Peyer's patch (tissue), 4 donors: ENCODE measurements around the gene BLID. TPM values are rescaled to one million over a fixed set of nuclear protein-coding genes. Genes with fewer than 3 reads are reported as not detected.

Experiments
- DNase-seq, 3 donors: peaks; one replicate each; pipeline ENCODE4 v3.0.0-alpha.2; 2017 to 2019
- H3K27ac ChIP-seq, 4 donors: fragments of 200-600 bp; sonication (generic); one replicate each; pipeline ENCODE4 v1.5.1; 2016 to 2019
- H3K27me3 ChIP-seq, 2 donors: fragments of 200-600 bp; sonication (generic); one replicate each; pipeline ENCODE4 v1.5.1; 2019
- H3K36me3 ChIP-seq, 3 donors: fragments of 200-600 bp; sonication (generic); one replicate each; pipeline ENCODE4 v1.5.1; 2016 to 2019
- H3K4me1 ChIP-seq, 4 donors: fragments of 200-600 bp; sonication (generic); one replicate each; pipeline ENCODE4 v1.5.1; 2016 to 2019
- H3K4me3 ChIP-seq, 4 donors: fragments of 200-600 bp; sonication (generic); 1 replicate in 3 of 4; 2 replicates in 1 of 4; pipeline ENCODE4 v1.5.1; 2016 to 2019; ENCODE audit warnings: mild to moderate bottlenecking in 1 of 4
- H3K9me3 ChIP-seq, 4 donors: fragments of 200-600 bp; sonication (generic); one replicate each; pipeline ENCODE4 v1.5.1; 2016 to 2019; ENCODE audit warnings: mild to moderate bottlenecking in 1 of 4
- POLR2A ChIP-seq, 2 donors: fragments of 450-650 bp; IDR thresholded peaks; one replicate each; pipeline ENCODE4 v1.5.1; 2017; ENCODE audit warnings: antibody characterized with exemption in 2 of 2, mild to moderate bottlenecking in 2 of 2, moderate library complexity in 2 of 2
- total RNA-seq, 4 donors: library from RNA; depleted of rRNA; stranded (reverse); fragments of >200 nt; gene quantifications; one replicate each; pipeline ENCODE4 v1.1.0, GENCODE V29; 2016
- TF ChIP-seq, protein P1 (sequence below), 6 experiments: fragments of 450-650 bp in 4 of 6; fragments of 200-600 bp in 2 of 6; sonication (generic) in 1 of 6; IDR thresholded peaks; one replicate each; pipeline ENCODE4 v1.5.1; 2017 to 2019; ENCODE audit warnings: antibody characterized with exemption in 6 of 6, mild to moderate bottlenecking in 3 of 6, moderate library complexity in 1 of 6

The BLID gene
- total RNA-seq, 4 donors from 2014 or later, result not detected

DNA sequence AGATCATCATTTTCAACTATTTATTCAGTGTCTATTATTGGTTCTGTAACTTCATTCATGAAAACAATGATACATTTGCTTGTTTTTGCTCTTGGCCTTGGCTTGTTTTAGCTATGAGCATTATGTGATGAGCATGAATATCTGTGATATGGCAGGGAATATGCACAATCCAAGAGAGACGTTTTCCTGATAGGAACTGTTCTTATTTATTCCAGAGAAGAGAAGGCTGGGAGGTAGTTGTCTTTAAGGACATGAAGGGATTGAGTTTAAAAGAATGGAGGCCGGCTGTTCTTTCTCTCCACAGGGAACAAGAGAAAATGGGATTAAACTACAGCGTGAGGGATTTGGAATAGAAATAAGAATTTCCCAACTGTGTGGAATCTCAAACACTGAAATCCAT is 30.3 kb downstream of the BLID start:
- DNase-seq, result no peak
- no peak for TF ChIP-seq POLR2A (IDR thresholded peaks at IDR 0.05)
- TF ChIP-seq, protein P1, sequence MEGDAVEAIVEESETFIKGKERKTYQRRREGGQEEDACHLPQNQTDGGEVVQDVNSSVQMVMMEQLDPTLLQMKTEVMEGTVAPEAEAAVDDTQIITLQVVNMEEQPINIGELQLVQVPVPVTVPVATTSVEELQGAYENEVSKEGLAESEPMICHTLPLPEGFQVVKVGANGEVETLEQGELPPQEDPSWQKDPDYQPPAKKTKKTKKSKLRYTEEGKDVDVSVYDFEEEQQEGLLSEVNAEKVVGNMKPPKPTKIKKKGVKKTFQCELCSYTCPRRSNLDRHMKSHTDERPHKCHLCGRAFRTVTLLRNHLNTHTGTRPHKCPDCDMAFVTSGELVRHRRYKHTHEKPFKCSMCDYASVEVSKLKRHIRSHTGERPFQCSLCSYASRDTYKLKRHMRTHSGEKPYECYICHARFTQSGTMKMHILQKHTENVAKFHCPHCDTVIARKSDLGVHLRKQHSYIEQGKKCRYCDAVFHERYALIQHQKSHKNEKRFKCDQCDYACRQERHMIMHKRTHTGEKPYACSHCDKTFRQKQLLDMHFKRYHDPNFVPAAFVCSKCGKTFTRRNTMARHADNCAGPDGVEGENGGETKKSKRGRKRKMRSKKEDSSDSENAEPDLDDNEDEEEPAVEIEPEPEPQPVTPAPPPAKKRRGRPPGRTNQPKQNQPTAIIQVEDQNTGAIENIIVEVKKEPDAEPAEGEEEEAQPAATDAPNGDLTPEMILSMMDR (IDR thresholded peaks at IDR 0.05), result no peak
- no peaks in the 10 kb centered on the region for H3K9me3 ChIP-seq
- H3K4me1 ChIP-seq, result no peaks in the 10 kb centered on the region
- H3K36me3 ChIP-seq, result no peaks in the 10 kb centered on the region
- no peaks in the 10 kb centered on the region for H3K27me3 ChIP-seq
- H3K4me3 ChIP-seq, result no peak overlapping the region
- no peak overlapping the region for H3K27ac ChIP-seq

DNA sequence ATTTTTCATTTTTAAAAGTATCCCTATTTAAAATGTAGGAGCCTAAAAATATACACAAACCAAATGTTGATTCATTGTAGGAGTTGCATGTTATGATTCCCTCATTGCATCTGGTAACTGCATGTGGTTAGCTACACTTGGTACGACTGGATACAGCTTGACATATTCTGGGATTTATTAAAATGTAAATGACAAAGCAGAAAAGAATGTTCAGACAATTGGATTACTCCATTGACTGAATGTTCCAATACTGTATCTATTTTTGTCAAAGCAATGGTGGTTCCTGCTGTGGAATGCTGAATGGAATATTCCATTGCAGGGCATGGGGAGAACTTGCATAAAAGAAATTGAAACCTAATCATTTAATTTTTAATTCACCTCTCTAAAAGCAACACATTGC is 30.8 kb downstream of the BLID start:
- Histone ChIP-seq H3K4me1 (no peaks in the 10 kb centered on the region), H3K9me3 (no peaks in the 10 kb centered on the region), H3K36me3 (no peaks in the 10 kb centered on the region), H3K27me3 (no peaks in the 10 kb centered on the region), H3K27ac (peak overlapping the region in 1 of 4 donors; percentile 45), H3K4me3 (no peak overlapping the region)
- no peak for DNase-seq
- TF ChIP-seq, protein P1 (IDR thresholded peaks at IDR 0.05), result no peak
- no peak for TF ChIP-seq POLR2A (IDR thresholded peaks at IDR 0.05)

DNA sequence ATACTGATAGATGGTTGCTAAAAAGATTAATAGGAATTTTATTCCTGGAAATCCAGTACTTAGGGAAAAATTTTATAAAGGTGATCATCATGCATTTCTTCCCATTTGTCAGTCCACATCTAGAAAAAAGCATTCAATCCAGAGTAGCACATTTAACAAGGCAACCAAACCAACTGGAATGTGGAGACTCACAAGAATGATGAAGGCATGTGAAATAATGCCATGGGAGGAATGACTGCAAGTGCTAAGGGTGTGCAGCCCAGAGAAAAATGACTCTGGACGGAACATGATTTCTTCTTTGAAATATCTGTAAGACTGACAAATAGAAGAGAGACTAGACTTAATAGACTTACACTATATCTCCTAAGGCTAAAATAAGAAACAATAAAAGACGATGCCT is 33.8 kb downstream of the BLID start:
- H3K27me3 ChIP-seq, result no peaks in the 10 kb centered on the region
- DNase-seq, result no peak
- no peak overlapping the region for H3K4me3 ChIP-seq
- no peaks in the 10 kb centered on the region for H3K9me3 ChIP-seq
- H3K36me3 ChIP-seq, result no peaks in the 10 kb centered on the region
- no peak overlapping the region for H3K27ac ChIP-seq
- H3K4me1 ChIP-seq, result no peaks in the 10 kb centered on the region
- TF ChIP-seq, protein P1 (IDR thresholded peaks at IDR 0.05), result no peak

DNA sequence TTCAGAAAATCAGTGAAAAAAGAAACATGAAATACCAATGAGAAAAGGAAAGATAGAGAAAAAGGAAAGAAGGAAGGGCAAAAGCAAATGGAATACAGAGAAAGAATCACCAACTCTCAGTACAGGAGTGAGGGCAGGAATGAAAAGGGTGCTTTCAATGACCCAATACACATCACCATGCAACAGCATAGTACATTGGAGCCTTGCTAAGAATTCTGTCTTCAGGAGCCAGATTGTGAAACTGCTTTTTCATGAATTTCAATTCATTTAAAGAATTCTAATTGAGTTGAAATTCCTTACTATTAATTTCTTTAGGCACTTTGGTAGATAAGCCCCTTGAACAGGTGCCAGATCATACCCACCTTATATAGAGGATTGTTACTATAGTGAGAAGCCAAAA is 34.9 kb downstream of the BLID start:
- no peak overlapping the region for H3K27ac ChIP-seq
- TF ChIP-seq, protein P1 (IDR thresholded peaks at IDR 0.05), result no peak
- no peak for TF ChIP-seq POLR2A (IDR thresholded peaks at IDR 0.05)
- no peak overlapping the region for H3K4me3 ChIP-seq
- no peaks in the 10 kb centered on the region for H3K4me1 ChIP-seq
- H3K27me3 ChIP-seq, result no peaks in the 10 kb centered on the region
- no peak for DNase-seq
- no peaks in the 10 kb centered on the region for H3K36me3 ChIP-seq
- no peaks in the 10 kb centered on the region for H3K9me3 ChIP-seq

DNA sequence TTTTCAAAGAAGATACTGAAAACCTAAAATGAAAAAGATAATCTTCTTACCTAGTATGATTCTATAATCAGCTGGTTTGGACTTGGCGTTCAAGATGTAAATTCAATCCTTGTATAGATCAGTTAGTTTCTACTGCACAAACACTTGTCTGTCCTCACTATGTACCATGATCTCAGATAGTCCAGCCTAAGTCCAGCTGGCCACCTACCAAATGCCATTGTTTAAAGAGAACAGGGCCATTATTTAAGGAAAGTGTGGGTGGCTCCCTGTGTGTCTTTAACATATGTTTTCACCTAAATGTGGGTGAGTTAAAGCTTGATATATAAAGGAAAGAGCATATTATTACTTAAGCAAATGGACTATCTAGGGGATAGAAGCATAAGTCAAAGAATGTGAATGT is 38.6 kb downstream of the BLID start:
- Histone ChIP-seq H3K9me3 (no peaks in the 10 kb centered on the region), H3K4me1 (no peaks in the 10 kb centered on the region), H3K27me3 (no peaks in the 10 kb centered on the region), H3K27ac (no peak overlapping the region), H3K36me3 (no peaks in the 10 kb centered on the region), H3K4me3 (no peak overlapping the region)
- no peak for TF ChIP-seq POLR2A (IDR thresholded peaks at IDR 0.05)
- TF ChIP-seq, protein P1 (IDR thresholded peaks at IDR 0.05), result no peak
- no peak for DNase-seq

DNA sequence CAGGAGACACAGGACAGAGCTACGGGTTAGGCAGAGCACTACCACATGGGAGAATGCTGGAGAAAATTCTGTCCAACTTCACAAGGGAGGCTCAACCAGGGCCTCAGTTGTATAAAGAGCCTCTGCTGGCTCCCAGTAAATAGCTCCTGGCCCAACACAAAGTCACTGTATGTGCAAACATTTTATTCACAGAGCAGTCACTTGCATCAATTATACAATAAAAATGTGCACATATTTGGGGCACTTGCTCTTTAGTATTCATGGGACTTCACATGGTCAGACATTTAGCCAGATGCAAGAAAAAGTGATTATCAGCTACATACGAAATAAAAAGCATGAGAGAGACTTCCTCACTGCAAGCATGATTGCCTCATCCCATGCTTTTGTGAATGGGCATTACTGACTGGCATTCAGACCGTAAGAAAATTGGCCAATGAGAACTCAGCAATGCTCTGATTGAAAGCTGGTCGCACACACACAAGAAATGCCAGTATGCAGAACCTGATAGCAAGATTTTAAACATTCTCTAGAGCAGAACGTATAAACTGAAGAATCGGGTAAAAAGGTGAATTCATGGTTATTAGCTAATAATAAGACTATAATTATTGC is 39.4 kb downstream of the BLID start:
- TF ChIP-seq, protein P1 (IDR thresholded peaks at IDR 0.05), result no peak
- no peak for TF ChIP-seq POLR2A (IDR thresholded peaks at IDR 0.05)
- no peak for DNase-seq
- no peak overlapping the region for H3K27ac ChIP-seq

More for the DNA sequence above, 39.4 kb downstream of the BLID start:
- no peaks in the 10 kb centered on the region for H3K9me3 ChIP-seq
- H3K36me3 ChIP-seq, result no peaks in the 10 kb centered on the region
- H3K27me3 ChIP-seq, result no peaks in the 10 kb centered on the region
- no peak overlapping the region for H3K4me3 ChIP-seq
- H3K4me1 ChIP-seq, result no peaks in the 10 kb centered on the region
